Measurements from ENCODE around the gene HCFC2.
"Not testable (repeated sequence)": the region's sequence is repeated elsewhere in the genome, so short reads cannot be mapped to it uniquely, and the experiment has no call there.

Gene HCFC2

DNA sequence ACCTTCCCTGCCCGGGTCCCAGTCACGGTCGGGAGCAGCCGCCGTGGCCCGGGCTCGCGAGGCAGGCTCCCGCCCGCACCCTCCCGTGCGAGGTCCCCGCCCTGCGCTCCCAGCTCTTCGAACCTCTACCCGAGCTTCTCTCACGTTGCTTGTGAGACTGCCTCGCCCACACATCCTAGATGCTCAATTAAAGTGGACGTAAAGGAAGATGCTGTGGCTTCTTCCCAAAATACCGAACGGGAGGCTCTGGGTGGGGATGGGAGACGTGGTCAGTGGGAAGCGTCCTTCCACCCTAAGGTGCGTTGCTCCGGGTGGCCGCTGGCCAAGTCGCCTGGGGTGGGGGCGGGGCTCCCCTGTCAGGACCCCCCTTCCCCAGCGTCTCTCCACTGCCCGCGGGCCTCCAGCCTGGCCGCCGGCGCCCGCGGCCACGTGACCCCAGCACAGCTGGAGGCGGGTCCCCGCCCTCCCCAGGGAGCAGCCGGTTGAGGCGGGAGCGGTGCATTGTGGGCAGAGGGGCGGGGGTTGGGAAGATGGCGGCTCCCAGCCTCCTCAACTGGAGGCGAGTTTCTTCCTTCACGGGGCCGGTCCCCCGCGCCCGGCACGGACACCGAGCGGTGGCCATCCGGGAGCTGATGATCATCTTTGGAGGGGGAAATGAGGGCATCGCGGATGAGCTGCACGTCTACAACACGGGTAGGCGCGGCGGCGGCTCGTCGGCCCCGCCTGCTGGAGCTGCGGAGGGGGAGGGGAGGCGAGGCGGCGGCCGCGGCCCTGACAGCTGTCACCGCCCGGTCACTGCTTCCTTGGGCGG lies at the start of gene HCFC2:
HCFC2 (plus strand) TSS at position 501 of the 811 bp plus-strand sequence; CDS start at position 531, 30 bp downstream.
- peak within 1 kb of the TSS; percentile 79 for H3K4me3 ChIP-seq (ENCODE audit: low read length)
- TF ChIP-seq, protein P1, sequence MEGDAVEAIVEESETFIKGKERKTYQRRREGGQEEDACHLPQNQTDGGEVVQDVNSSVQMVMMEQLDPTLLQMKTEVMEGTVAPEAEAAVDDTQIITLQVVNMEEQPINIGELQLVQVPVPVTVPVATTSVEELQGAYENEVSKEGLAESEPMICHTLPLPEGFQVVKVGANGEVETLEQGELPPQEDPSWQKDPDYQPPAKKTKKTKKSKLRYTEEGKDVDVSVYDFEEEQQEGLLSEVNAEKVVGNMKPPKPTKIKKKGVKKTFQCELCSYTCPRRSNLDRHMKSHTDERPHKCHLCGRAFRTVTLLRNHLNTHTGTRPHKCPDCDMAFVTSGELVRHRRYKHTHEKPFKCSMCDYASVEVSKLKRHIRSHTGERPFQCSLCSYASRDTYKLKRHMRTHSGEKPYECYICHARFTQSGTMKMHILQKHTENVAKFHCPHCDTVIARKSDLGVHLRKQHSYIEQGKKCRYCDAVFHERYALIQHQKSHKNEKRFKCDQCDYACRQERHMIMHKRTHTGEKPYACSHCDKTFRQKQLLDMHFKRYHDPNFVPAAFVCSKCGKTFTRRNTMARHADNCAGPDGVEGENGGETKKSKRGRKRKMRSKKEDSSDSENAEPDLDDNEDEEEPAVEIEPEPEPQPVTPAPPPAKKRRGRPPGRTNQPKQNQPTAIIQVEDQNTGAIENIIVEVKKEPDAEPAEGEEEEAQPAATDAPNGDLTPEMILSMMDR (IDR thresholded peaks at IDR 0.05; ENCODE audit: insufficient read depth, low read depth, low read length, missing control alignments): no peak
- peak; percentile 85 for DNase-seq (ENCODE audit: low read depth)

DNA sequence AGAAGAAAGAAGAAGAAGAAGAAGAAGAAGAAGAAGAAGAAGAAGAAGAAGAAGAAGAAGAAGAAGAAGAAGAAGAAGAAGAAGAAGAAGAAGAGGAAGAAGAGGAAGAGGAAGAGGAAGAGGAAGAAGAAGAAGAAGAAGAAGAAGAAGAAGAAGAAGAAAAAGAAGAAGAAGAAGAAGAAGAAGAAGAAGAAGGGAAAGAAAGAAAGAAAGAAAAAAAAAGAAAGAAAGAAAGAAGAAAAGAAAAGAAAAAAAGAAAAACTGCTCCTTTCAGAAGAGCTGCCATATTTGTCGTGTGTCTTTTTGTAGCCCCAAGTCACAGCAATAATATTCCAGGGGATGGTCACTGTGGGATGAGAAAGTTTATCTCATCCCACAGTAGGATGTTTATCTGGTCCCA lies 42.5 kb upstream of the HCFC2 start:
- DNase-seq (ENCODE audit: low read depth); H3K4me3 ChIP-seq (ENCODE audit: low read length): not testable (repeated sequence)

DNA sequence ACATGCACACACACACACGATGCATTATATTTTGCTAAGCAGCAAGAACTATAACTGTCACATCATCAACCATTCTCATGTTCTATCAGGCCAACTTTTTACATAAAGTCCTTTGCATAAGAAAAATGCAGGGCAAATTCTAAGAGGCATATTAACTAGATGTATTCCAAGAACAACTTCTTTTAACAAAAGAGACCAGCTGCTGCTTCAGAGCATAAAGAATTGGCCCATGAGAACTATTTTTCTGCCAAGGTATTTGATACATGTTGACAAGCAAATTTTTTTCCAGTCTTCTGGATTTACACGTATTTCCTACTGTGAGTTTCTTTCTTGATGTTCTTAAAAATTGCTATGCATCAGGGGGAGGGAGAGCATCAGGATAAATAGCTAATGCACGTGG lies 41.5 kb upstream of the HCFC2 start:
- TF ChIP-seq, protein P1 (IDR thresholded peaks at IDR 0.05; ENCODE audit: insufficient read depth, low read depth, low read length, missing control alignments): no peak

DNA sequence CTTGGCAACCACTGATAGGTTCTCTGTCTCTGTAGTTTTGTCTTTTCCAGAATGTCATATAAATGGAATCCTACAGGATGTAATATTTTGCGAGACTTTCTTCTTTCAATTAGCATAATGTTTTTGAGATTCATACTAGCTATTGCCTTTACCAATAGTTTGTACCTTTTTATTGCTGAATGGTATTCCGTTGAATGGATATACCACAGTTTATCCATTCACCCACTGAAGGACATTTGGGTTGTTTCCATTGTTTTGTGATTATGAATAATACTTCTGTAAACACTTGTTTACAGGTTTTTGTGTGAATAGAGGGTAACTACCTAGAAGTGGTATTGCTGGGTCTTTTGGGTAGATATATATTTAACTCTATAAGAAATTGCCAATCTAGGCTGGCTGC lies 40.6 kb upstream of the HCFC2 start:
- TF ChIP-seq, protein P1 (IDR thresholded peaks at IDR 0.05; ENCODE audit: insufficient read depth, low read depth, low read length, missing control alignments): no peak
- no peak for DNase-seq (ENCODE audit: low read depth)

More for the DNA sequence above, 41.5 kb upstream of the HCFC2 start:
- no peak for DNase-seq (ENCODE audit: low read depth)
- no peak overlapping the region for H3K4me3 ChIP-seq (ENCODE audit: low read length)

DNA sequence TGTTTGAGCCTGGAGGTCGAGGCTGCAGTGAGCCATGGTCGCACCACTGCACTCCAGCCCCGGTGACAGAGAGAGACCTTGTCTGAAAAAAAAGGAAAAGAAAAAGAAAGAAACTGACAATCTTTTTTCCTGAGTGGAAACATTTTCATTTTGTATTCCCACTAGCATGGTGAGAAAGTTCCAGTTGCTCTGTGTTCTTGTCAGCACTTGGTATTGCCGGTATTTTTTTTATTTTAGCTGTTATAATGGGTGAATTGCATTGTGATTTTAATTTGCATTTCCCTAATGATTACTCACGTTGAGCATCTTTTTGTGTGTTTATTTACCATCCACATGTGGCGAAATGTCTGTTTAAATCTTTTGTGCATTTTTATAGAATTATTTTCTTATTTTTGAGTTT lies 40.0 kb upstream of the HCFC2 start:
- H3K4me3 ChIP-seq (ENCODE audit: low read length): no peak overlapping the region
- no peak for DNase-seq (ENCODE audit: low read depth)
- TF ChIP-seq, protein P1 (IDR thresholded peaks at IDR 0.05; ENCODE audit: insufficient read depth, low read depth, low read length, missing control alignments): no peak

More for the DNA sequence above, 40.6 kb upstream of the HCFC2 start:
- no peak overlapping the region for H3K4me3 ChIP-seq (ENCODE audit: low read length)

DNA sequence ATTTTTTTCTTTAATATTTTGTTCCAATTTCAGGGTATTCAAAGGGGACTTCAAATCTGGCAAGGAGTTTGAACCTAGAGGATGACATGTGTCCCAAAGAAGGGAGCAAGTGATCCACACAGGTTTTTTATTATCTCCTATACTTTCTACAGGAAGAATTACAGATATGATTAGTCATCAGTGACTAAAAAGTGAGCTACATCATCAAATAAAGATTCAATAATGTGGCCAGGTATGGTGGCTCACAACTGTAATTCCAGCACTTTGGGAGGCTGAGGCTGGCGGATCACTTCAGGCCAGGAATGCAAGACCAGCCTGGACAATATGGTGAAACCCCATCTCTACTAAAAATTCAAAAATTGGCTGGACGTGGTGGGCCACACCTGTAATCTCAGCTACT lies 38.6 kb upstream of the HCFC2 start:
- no peak overlapping the region for H3K4me3 ChIP-seq (ENCODE audit: low read length)
- DNase-seq (ENCODE audit: low read depth): peak; percentile 51
- TF ChIP-seq, protein P1 (IDR thresholded peaks at IDR 0.05; ENCODE audit: insufficient read depth, low read depth, low read length, missing control alignments): no peak

DNA sequence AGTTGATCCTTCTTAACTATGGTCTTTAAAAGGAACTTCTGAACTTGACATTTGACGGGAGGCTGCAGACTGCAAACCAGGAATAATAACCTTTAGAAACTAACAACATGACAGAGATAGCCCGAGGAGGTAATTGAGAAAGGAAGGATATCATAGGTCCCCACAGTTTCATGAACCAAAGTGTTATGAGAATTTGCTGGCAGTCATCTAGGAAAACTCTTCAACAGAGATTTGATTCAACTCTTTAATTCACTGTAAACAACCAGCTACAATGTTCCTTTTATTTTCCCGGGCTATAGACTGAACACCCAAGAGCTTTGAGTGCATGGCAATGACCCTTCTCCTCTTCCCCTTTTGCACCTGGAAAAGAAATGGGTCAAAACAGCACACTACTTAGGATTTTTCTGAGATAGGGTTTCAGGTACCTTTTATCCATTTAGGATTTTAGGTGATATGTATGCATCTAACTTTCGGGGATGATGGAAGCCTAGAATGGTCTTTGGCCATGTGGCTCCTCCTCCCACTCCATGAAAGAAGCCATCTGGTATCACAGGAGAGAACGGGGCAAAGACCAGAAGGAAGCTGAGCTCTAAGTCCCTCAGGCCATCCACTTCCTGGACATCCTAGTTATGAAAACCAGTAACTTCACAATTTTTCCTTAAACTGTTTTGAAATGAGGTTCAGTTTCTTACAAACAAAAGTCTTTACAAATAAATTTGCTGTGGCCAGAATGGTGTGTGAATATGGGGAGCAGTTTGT lies 37.3 kb upstream of the HCFC2 start:
- H3K4me3 ChIP-seq (ENCODE audit: low read length): no peak overlapping the region
- TF ChIP-seq, protein P1 (IDR thresholded peaks at IDR 0.05; ENCODE audit: insufficient read depth, low read depth, low read length, missing control alignments): no peak
- no peak for DNase-seq (ENCODE audit: low read depth)

DNA sequence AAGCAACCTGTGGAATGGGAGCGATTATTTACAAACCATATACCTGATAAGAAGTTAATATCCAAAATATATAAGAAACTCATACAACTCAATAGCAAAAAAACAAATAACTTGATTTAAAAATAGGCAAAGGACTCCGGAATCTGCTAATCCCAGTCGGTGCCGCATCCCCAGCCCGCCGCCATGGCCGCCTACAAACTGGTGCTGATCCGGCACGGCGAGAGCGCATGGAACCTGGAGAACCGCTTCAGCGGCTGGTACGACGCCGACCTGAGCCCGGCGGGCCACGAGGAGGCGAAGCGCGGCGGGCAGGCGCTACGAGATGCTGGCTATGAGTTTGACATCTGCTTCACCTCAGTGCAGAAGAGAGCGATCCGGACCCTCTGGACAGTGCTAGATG lies 33.7 kb upstream of the HCFC2 start:
- DNase-seq (ENCODE audit: low read depth); H3K4me3 ChIP-seq (ENCODE audit: low read length): not testable (repeated sequence)

DNA sequence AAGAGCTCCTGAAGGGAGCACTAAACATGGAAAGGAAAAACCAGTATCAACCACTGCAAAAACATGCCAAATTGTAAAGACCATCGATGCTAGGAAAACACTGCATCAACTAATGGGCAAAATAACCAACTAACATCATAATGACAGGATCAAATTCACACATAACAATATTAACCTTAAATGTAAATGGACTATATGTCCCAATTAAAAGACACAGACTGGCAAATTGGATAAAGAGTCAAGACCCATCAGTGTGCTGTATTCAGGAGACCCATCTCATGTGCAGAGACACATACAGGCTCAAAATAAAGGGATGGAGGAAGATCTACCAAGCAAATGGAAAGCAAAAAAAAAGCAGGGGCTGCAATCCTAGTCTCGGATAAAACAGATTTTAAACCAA lies 28.2 kb upstream of the HCFC2 start:
- not testable (repeated sequence) for H3K4me3 ChIP-seq (ENCODE audit: low read length); DNase-seq (ENCODE audit: low read depth)

DNA sequence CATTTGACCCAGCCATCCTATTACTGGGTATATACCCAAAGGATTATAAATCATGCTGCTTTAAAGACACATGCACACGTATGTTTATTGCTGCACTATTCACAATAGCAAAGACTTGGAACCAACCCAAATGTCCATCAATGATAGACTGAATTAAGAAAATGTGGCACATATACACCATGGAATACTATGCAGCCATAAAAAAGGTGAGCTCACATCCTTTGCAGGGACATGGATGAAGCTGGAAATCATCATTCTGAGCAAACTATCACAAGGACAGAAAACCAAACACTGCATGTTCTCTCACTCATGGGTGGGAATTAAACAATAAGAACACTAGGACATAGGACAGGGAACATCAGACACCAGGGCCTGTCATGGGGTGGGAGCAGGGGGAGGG lies 24.6 kb upstream of the HCFC2 start:
- not testable (repeated sequence) for DNase-seq (ENCODE audit: low read depth); H3K4me3 ChIP-seq (ENCODE audit: low read length)
